ENCODE results near the gene TENM4. TPM values are rescaled to one million over a fixed set of nuclear protein-coding genes. Genes with fewer than 3 reads are reported as not detected.

Gene TENM4
- polyA plus RNA-seq, 2 of the 4 experiments (the other 2 are of a cell fraction) = 0.06 to 0.31 TPM

GRCh38 chr11:78603792-78604191 lies 837.0 kb downstream of the TENM4 start:
- Histone ChIP-seq H3K4me1 (no peaks in the 10 kb centered on the region), H3K4me3 (no peak overlapping the region), H3K27ac (no peak overlapping the region), H3K9me3 (no peaks in the 10 kb centered on the region), H3K4me2 (no peak overlapping the region)
- TF ChIP-seq HDAC2 (IDR thresholded peaks at IDR 0.05) (no peak), FOSB (CRISPR knock-in tag; IDR thresholded peaks at IDR 0.05) (no peak), ZFP36 (IDR thresholded peaks at IDR 0.05; ENCODE audit: borderline replicate concordance, partially characterized antibody) (no peak), JUN (IDR thresholded peaks at IDR 0.05) (no peak), CHD4 (IDR thresholded peaks at IDR 0.05; ENCODE audit: borderline replicate concordance) (no peak)
- TF ChIP-seq, protein P1, sequence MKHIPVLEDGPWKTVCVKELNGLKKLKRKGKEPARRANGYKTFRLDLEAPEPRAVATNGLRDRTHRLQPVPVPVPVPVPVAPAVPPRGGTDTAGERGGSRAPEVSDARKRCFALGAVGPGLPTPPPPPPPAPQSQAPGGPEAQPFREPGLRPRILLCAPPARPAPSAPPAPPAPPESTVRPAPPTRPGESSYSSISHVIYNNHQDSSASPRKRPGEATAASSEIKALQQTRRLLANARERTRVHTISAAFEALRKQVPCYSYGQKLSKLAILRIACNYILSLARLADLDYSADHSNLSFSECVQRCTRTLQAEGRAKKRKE (CRISPR knock-in tag; IDR thresholded peaks at IDR 0.05; ENCODE audit: low read depth) = no peak
- DNase-seq (ENCODE audit: low read depth in 1 of 2, low spot score in 1 of 2) (no peak), ATAC-seq (no peak), FAIRE-seq (no peak)
- ChIA-PET CTCF (no interaction called here), POLR2A (no interaction called here)
- 6% methylated on average over 1 of the region's 1 CpG for WGBS (ENCODE audit: missing lambda C conversion rate)

Small RNAs within 50 kb of the gene (small RNA-seq; reads per million reads assigned to genes)
- gene MIR5579 (0 reads per million in 6 experiments), gene MIR708 (0.26 to 91.0 (median 28.2) reads per million in 6 experiments)
